Posterior vena cava (tissue), 2 donors: ENCODE results near the gene PHACTR3. TPM values are rescaled to one million over a fixed set of nuclear protein-coding genes. Genes with fewer than 3 reads are reported as not detected.
"Not testable (repeated sequence)": the region's sequence is repeated elsewhere in the genome, so short reads cannot be mapped to it uniquely, and the experiment has no call there.

Source experiments
- DNase-seq: peaks from one replicate; pipeline ENCODE4 v3.0.0-alpha.2; 2020; ENCODE audit warnings: low spot score
- intact Hi-C, 2 donors: fragments of 100-400 bp; cut with DNase I; formaldehyde crosslinking; loops; one replicate each; pipeline versions ENCODE4 v1.14.1 to v1.14.2; 2022 to 2023
- total RNA-seq, 2 donors: library from RNA; stranded (reverse); fragmentation: NEBNext Ultra II Directional; extraction: Animal tissue kit (Norgen Biotek cat#: 25700); gene quantifications; one replicate each; pipeline ENCODE4 v1.2.1, GENCODE V29; 2021
- donor health status: DM: yes; HTN: yes; CAD: no.
- donor health status: DM: yes; HTN: yes; CAD: no.

PHACTR3 gene
- total RNA-seq, 2 donors from 2014 or later: 0.19 to 0.43 TPM

DNA sequence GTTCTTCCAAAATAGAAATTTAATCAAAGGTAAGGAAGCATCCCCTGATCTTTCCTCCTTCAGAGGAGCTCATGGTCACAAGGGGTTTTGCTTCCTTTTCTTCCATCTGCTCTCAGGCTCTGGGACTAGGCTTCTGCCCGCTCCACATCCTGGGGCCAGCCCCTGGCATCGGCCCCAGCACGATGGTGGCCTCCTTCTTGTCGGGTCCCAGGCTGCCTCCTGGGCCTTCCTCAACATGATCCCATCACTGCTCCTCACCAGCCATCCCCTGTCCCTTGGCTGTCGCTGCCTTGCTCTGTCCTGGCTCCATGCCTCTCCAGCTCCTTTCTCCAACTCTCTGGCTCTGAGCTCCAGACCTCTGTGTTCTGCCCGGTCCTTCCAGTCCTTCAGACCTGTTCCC lies 4.1 kb downstream of the PHACTR3 start:
- intact Hi-C loops: no loop called here
- DNase-seq: no peak

DNA sequence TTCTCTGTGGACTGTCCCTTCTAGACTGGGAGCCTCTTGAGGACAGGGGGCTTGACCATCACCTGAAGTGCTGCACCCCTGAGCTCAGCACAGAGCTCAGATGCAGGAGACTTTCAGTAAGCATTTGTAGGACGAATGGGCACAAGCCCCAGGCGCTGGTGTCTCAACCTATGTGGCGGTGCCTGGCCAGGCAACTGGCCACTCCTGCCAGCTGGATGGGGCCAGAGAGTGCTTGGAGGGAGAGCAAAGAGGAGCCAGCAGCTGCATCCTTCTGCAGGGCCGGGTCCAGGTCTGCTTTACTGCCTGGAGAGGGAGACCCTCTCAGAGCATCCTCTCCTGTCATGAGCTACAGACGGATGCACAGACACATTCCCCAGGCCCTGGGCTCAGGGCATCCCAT lies 4.5 kb downstream of the PHACTR3 start:
- DNase-seq: peak; percentile 72
- intact Hi-C loops: no loop called here

DNA sequence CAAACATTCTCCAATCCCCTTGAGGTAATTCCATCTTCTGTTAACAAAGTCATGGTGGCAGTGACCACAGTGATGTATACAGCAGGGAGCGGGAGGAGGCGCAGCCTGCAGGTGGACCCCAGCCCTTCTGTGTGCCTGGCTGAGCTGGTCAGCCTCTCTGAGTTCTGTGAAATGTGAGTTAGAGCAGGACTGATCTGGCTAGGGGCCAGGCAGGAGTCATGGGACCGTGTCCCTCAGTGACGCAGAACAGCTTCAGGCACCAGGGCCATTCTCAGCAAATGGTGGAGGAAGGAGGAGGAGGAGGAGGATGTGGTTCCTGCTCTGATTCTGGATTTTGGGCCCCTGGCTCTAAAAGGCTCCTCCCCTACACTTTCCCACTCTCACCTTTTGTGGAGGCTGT lies 6.9 kb downstream of the PHACTR3 start:
- DNase-seq: peak; percentile 40
- intact Hi-C loops: no loop called here

DNA sequence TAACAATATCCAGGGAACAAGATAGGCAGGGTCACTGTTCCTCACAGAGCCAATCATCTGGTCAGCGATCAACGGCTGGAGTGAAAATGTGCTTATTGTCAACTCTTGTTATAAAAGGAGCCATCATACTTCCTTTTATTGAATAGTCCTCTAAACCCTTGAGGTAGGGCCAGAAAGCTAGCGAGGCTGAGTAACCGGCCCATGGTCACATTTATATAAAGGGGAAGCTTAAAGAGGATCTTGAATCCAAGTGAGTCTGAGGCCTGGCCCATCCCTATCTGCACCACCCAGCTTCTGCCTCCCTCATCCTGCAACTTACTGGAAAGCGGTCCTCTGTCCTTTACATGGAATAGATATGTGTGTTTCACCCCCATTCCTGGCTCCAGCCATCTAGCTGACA lies 9.5 kb downstream of the PHACTR3 start:
- intact Hi-C loops: no loop called here
- peak; percentile 62 for DNase-seq

DNA sequence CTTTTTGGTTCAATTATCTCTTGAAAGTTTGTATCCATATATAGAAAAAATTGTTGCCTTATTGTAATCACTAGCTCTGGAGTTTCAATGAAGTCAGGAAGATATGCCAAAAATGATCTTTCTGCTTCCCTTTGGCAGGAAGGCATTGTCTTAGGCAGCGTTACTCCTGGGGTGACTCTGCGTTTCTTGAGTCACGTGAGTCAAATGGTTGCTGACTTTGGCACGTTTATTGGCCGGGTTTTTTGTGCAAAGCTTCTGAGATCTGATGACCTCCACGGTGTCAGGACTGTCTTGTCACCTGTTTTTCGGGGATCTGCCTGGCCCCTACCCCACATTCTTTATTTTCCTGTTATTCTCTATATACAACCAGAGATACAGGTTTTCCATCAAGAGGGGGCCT lies 10.4 kb downstream of the PHACTR3 start:
- intact Hi-C loops: no loop called here
- DNase-seq: peak; percentile 8

DNA sequence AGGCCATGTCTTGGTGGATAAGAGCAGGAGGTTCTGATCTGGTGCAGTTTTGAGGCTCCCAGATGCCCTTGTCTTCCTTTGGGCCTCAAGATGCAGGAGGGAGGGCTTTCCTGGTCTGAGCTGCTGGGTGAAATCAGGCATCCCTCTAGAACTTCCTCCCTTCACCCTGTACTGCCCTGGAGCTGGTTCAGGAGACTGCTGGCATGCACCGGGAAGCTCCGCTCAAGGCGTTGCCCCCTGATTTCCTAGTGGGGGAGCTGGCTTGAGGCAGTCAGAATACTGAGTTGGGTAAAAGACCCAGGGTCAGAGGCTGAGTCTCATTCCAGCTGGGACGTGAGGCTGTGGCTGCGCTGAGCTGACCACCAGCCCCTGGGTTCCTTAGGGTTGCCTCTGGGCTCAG lies 12.0 kb downstream of the PHACTR3 start:
- DNase-seq: peak; percentile 52
- intact Hi-C loops: no loop called here

DNA sequence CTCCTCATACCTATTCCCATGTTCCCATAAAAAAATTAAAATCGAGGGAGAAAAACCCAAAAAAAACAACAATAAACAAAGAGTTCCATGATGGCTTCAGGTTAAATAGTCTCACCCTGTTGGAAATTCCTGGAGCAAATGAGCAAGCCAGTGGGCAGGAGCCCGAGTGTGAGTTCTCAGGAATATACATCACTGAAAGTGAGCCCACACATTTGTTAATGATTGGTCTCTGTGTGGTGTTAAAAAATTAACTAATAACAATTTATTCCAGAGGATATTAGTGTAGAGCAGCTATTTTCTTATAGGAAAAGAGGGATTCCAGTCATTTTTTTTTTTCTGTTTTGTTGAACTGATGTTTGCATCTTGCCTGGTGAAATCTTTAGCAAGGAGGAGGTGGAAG lies 12.9 kb downstream of the PHACTR3 start:
- intact Hi-C loops: no loop called here
- DNase-seq: peak; percentile 10

DNA sequence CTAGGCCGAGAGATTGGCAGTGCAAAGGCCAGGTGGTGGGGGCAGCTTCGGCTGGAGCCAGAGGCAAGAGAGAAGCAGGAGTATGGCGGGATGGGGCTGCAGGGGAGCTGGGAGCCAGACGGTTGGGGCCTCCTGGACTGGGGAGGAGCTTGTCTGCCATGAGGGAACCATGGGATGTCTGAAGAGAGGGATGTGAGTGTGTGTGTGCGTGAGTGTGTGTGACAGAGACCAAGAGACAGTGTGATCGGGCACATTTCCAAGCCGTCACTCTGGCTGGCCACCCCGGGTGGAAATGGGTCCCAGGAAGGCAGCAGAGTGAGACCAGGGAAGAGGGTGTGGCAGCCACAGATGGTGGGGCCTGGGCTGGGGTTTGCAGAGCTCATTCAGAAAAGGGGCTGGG lies 13.8 kb downstream of the PHACTR3 start:
- DNase-seq: peak; percentile 75
- intact Hi-C loops: no loop called here

DNA sequence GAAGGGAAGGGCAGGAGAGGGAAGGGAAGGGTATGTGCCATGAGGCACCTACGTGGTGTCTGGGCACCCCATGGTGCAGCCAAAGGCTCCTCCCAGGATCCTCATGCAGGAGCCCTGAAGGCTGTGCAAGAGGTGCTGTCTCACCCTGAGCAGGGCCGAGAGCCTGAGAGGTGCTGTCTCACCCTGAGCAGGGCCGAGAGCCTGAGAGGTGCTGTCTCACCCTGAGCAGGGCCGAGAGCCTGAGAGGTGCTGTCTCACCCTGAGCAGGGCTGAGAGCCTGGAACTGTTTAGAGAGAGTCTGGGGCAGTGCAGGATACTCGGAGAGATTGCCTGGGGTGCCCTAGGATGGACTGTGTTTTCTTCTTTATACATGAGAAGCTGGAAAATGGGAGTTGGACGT lies 14.2 kb downstream of the PHACTR3 start:
- DNase-seq: peak; percentile 75
- intact Hi-C loops: not testable (repeated sequence)

DNA sequence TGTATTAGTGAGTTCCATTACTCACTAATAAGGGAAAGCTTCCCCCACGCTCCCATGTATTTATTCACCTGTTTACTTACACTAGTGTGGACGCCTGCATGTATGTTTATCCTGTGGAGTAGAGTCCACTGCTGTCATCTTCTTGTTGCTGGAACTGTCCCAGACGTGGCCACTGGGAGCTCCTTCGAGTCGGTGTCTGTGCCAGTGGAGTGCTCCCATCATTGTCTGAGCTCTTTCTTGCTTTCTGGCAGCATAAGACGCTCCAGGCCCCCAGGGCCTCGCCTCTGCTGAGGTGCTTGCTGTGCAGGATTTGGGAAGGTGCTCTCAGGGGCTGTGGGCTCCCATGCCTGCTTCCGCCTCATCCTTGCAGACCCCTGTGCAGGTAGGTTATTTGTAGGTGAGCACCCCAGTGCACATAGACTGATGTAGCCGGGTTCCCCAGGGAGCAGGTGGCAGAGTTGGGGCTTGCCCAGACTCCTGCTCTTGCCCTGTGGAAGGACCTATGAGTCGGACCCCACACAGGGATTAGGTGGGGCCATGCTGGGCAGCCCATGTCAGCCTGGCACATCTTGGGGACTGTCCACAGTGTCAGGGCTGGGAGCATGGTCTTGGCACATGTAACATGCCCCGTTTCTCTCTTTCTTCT lies 16.6 kb downstream of the PHACTR3 start:
- intact Hi-C loops: no loop called here
- DNase-seq: no peak

DNA sequence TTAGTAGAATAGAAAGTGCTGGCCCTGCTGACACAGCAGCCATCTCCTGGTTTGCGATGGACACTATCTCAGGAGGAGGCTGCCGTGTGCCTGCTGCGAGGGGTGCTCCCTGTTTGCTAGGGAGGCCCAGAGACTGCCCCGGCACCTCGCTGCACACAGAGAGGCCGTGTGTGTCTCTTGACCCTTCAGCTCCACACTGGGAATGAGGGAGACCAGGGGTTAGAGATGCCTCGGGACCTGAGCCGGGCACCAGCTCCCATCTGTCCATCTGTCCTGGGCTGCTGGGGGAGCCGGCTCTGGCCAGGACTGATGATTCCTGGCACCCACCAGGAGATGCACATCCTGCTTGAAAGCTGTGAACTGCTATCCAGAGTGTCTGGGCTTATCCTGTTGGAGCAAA lies 18.2 kb downstream of the PHACTR3 start:
- intact Hi-C loops: no loop called here
- no peak for DNase-seq

DNA sequence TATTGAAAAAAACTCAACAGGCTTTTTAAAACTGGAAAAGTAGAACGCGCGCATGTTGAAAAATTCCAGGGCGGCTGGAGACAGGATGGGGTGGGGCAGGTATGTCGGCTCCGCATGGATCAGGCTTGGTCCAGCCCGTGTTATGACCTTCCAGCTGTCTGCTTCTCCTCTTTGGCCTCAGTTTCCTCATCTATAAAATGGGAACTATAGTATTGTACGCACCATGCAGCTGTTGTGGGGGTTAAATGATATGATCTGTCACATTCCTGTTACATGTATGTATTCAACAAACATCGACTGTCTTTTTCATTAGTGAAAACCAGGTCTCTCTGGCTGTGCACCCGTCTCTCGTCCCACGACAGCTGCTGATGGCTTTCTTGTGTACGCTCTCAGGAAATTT lies 18.8 kb downstream of the PHACTR3 start:
- DNase-seq: no peak
- intact Hi-C loops: no loop called here

DNA sequence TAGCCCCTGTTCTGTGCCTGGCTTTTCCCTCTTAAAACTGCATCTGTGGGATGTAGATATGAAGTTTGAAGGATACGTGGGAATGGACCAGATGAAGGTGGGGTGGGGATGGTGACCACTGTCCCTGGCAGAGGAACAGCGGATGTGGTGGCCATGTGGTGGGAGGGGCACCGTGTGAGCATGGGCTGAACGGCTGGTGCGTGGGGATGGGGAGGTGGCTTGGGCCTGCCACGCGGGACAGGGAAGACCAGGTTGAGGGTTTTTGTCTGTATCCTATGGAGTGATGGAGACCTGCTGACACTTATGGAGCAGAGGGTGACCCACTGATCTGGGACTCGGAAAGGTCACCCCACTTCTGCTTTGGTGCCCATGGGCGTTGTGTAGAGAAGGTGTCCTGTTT lies 19.2 kb downstream of the PHACTR3 start:
- no peak for DNase-seq
- intact Hi-C loops: no loop called here

DNA sequence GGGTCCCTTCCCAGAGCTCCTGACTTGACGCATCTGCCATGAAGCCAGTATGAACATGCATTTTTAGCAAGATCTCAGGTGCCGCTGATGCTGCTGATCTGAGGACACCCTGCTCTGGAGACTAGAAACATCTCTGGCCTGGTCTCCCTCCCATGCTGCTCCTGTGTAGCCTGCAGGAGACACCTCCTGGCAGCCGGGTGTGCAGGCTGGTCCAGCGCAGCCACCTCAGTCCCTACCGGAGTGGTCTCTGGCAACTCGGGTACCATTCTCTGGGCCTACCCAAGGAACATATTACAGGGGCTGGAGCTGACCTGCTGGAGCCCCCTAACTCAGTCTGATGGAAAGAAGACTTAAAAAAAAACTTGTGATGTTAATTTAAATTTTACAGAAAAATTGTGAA lies 20.1 kb downstream of the PHACTR3 start:
- DNase-seq: no peak
- intact Hi-C loops: no loop called here

DNA sequence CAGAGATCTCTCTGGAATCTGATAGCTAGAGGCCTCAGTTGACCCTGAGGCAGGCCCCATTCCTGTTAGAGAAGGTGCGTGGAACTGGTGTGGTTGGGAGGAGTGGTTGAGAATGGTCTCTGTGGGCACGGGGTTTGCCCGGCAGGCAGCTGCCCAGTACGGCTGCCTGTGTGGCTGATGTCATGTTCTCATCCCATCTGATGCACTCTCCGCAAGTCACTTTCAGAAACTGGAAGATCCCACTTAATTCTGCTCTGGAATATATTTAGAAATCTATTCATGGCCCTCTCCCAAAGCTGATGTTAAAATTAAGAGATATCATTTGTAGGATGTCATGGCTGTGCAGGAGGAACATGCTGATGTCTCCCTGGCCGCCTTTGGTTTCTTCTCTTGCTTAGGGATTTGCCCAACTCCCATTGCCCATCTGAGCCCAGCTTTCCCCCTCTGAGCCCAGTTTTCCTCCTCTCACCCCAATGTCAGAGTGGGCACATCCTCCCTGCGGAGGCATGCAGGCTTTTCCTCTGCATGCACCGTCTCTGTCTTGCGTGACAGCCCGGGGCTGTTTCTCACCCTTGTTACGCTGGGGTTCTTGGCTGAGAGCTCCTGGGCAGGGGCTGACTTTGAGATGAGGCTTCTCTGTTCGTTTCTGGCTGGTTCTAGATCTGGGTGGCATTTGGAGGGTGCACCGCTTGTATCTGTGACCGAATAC lies 21.0 kb downstream of the PHACTR3 start:
- DNase-seq: peak; percentile 37
- intact Hi-C loops: no loop called here

DNA sequence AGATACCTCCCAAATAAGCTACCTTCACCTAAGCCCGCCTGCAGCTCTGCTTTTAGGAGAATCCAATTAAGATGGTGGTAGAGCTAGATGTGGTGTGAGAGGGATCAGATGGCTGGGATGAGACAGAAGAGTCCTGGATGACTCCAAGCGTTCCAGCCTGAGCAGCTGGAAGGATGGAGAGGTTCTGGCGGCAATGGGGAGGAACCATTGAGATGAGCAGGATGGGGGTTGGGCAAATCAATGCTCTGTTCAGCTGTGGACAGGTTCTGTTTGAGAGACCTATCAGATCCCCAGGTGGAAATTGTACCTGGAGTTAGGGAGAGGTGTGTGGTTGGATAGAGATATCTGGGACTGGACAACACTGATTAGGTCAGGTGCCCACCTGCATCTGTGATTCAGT lies 23.0 kb downstream of the PHACTR3 start:
- intact Hi-C loops: no loop called here
- DNase-seq: peak; percentile 43

DNA sequence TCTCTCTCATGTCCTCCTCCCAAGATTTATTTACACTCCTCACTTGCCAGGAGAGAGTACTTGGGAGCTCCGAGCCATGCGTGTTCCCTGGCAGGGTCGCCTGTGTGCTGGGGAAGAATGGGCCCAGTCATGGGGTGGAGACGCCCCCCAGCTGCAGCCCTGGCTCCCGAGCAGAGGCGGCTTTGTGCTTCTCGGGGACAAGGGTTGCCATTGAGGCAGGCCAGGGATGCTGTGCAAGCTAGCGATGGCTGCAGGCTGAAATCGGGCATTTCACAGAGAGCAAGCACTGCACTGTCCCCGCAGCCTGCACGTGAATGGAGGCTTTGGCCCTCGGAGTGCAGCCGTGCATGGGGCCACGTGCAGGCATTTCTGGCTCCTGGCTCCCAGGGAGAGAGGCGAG lies 23.8 kb downstream of the PHACTR3 start:
- DNase-seq: peak; percentile 74
- intact Hi-C loops: no loop called here

DNA sequence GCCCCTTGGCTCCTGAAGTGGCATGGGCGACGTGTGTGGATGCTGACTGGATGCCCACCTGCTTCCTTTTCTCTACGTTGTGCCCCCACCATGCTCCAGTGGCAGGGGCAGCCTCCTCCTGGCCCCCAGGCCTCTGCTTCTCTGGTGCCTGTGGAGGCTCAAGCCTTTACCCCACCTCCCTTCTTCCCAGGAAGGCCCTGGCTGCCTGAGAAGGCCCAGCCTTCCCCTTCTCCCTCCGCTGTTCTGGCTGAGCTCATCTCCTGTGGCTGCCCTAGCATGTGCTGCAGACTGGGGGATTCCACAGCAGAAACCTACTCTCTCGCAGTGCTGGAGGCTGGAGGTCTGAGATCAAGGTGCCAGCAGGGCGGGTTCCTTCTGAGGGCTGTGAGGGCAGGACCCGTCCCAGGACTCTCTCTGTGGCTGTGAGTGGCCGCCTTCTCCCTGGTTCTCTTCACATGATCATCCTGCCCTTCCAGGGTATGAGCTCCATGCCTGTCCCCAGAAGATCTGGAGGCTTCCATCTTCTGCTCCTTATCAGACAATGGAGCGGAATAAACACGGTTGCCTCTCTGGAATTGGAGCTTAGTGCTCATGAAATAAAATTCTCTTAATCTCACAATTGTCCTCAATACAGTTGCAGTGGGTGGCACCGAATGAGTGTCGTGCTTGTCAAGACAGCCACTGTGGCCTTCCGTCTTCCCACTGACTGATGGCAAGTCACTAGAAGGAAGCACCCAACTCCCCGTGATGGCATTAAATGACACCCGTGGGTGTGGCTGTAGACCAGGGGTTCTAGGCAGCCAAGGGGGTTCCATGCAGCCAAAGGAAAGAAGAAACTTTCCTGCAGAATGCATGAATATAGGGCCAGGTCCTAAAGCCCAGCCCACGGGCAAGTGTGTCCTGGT lies 25.1 kb downstream of the PHACTR3 start:
- peak; percentile 77 for DNase-seq
- intact Hi-C loops: no loop called here

DNA sequence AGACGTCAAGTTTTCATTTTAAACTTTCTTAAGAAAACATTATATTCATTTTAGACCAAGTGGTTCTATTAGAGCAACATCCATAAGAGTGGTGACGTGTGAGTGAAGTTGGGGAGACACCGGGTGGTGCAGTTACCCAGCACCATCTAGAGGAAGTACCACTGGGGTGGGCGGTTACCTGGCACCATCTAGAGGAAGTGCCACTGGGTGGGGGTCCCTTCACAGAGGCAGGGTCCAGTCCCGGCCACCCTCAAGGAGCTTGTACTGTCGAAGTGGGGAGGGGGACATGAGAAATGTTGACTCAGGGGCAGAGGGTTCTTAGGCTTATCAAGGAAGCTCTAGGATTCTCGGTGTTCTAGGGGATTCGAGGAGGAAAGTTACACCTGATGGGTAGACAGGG lies 26.2 kb downstream of the PHACTR3 start:
- DNase-seq: peak; percentile 64
- intact Hi-C loops: no loop called here

DNA sequence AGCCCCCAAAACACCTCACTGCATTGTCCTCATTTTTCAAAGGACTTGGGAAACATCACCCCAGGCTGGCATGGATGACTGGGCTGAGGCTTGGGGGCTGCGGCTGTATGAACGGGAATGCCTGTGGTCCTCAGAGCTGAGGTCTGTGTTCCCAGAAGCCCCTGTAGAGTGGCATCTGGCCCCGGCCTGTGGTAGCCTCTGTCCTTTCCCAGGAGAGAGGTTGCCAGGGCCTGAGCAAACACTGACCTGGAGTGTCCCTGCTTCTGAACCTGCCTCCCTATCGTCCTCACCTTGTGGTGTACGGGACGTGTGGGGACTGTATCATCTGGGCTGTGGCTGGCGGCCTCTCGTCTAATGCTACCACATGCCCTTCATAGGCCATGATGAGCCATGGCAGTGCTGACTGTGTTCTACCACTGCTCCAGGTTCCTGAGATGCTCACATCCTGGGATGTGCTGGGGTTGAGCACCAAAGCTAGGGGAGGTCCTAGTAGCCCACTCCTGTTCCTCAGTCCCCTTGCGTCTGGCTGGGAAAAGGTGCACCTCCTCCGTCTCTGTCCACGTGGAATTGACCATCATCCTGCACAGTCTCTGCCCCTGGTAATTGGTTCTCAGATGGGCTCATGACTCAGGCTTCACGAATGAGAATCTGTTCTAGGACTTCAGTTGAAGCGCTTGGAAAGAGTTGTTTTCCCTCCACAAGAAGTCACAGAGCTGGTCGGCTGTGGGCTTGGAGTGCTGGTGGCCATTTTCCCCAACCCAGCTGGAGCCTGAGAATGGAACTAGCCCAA lies 27.6 kb downstream of the PHACTR3 start:
- intact Hi-C loops: no loop called here
- DNase-seq: peak; percentile 73
